CD4-positive, alpha-beta T cell treated with Interleukin-15 for 4 hours (primary cell): ENCODE measurements around the gene WWOX.

ENCODE experiments used
- DNase-seq: peaks from one replicate; pipeline ENCODE4 v3.0.0-alpha.2; 2020; ENCODE audit warnings: low spot score

Gene WWOX

GRCh38 chr16:78300469-78300868, 201.0 kb downstream of the WWOX start:
- no peak for DNase-seq

GRCh38 chr16:78303946-78304345, 204.5 kb downstream of the WWOX start:
- DNase-seq: no peak

- no peak for DNase-seq
Observed at GRCh38 chr16:78306361-78306760, 206.9 kb downstream of the WWOX start.

GRCh38 chr16:78307824-78308528, 208.5 kb downstream of the WWOX start:
- DNase-seq: no peak

- no peak for DNase-seq
Observed at GRCh38 chr16:78309763-78310162, 210.3 kb downstream of the WWOX start.

GRCh38 chr16:78310196-78310595, 210.7 kb downstream of the WWOX start:
- DNase-seq: no peak

- DNase-seq: no peak
Observed at GRCh38 chr16:78310990-78311561, 211.6 kb downstream of the WWOX start.

- DNase-seq: no peak
Observed at GRCh38 chr16:78311831-78312230, 212.4 kb downstream of the WWOX start.

- DNase-seq: no peak
Observed at GRCh38 chr16:78317564-78318240, 218.2 kb downstream of the WWOX start.

- DNase-seq: no peak
Observed at GRCh38 chr16:78321620-78322360, 222.3 kb downstream of the WWOX start.

GRCh38 chr16:78323315-78323714, 223.9 kb downstream of the WWOX start:
- no peak for DNase-seq

- no peak for DNase-seq
Observed at GRCh38 chr16:78324649-78325285, 225.3 kb downstream of the WWOX start.

- no peak for DNase-seq
Observed at GRCh38 chr16:78325468-78326352, 226.3 kb downstream of the WWOX start.

- no peak for DNase-seq
Observed at GRCh38 chr16:78326731-78327130, 227.3 kb downstream of the WWOX start.

GRCh38 chr16:78331731-78332130, 232.3 kb downstream of the WWOX start:
- no peak for DNase-seq

- no peak for DNase-seq
Observed at GRCh38 chr16:78333808-78334207, 234.4 kb downstream of the WWOX start.

- DNase-seq: no peak
Observed at GRCh38 chr16:78340590-78340989, 241.1 kb downstream of the WWOX start.

GRCh38 chr16:78348068-78348467, 248.6 kb downstream of the WWOX start:
- DNase-seq: no peak

GRCh38 chr16:78348886-78349285, 249.4 kb downstream of the WWOX start:
- DNase-seq: no peak

- no peak for DNase-seq
Observed at GRCh38 chr16:78352184-78352583, 252.7 kb downstream of the WWOX start.

- DNase-seq: no peak
Observed at GRCh38 chr16:78353640-78354275, 254.3 kb downstream of the WWOX start.
